GM21576 (cell line): Measurements from ENCODE around the gene EML1.

ENCODE experiments used
- ATAC-seq: cut with Tn5 transposase; IDR thresholded peaks from one replicate; pipeline ENCODE4 v1.9.1; 2021; ENCODE audit warnings: mild to moderate bottlenecking, moderate library complexity; ENCODE audit not compliant: unreplicated experiment

The EML1 gene

DNA sequence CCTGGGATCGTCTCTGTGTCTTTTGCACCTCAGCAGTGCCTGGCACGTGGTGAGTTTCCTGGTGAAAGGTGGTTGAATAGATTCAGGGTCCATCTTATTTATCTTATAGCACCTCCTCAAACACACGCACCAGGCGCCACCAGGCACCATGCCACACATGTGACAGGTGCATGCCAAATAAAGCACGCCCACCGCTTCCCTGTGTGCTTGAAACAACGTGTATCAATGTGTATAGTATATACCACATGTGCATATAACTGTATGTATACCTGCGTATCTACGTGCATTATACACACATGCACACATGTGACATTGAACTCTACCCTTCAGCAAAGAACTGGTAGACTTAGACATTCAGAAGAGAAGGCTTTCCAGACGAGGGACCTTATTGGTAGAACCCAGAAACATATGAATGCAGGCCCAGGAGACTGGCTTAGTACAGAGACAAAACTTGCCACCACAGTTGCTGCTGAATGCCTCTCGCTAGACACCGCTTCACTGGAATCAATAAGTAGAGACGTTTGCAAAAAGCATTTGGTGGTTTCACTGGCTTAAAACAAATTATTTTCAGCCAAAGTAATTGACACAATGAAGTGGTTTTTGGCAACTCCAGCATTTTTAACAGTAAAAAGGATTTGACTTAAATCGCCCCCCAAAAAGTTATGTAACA is 10.0 kb downstream of the EML1 start:
- no peak for ATAC-seq

DNA sequence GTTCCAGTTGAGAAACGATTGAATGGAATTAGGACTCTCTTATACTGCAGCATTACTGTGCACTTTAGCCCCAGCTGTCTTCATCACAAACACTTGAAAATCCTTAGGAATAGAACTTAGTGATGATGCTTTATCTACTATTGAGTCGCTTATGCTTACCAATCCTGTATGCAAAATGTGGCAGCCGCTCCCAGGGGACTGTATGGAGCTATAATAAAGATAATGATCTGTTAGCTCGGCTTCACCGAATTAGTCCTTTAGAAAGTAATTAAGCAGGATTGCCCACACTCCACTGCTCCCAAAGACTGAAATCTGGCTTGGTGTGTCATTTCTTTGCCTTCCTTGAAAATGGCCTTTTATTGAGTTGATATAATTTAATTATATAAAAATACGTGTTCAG is 10.6 kb downstream of the EML1 start:
- no peak for ATAC-seq

DNA sequence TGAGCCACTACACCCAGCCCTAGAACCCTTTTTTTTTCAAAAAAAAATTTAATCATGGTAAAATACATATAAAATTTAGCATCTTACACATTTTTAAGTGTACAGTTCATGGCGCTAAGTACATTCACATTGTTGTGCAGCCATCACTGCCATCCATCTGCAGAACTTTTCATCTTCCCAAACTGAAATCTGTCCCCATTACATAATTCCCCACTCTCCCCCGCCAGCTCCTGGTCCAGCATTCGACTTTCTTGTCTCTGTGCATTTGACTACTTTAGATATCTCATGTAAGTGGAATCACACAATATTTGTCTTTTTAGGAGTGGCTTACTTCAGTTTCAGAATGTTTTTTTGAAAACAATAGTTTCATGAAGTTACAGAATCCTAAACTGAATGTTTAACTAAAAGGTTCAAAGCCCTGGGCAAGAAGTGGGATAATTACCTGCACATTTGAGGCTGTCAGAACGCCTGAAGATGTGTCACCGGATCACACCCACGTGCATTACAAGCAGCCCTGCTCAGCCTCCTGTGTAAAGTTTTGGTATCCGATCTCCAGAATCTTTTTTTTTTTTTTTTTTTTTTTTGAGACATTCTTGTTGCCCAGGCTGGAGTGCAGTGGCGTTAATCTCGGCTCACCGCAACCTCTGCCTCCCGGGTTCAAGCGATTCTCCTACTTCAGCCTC is 12.7 kb downstream of the EML1 start:
- ATAC-seq, result no peak

DNA sequence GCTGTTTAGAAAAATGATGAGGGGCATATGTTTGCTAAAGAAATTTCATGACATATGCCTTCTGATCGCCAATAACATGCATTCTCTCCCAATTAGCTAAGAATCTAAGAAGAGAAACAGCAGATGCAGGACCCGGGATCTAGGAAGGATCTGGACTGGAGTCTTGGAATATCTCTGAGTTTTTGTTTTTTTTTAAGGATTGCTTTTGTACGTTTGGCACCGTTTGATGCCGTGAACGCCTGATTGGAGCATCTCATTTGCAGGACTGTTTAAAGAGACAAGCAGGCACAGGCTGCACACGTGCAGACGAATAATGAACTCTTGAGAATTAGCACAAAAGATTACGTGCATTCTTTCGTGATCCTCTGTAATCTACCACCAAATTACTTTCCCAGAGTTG is 13.6 kb downstream of the EML1 start:
- no peak for ATAC-seq

DNA sequence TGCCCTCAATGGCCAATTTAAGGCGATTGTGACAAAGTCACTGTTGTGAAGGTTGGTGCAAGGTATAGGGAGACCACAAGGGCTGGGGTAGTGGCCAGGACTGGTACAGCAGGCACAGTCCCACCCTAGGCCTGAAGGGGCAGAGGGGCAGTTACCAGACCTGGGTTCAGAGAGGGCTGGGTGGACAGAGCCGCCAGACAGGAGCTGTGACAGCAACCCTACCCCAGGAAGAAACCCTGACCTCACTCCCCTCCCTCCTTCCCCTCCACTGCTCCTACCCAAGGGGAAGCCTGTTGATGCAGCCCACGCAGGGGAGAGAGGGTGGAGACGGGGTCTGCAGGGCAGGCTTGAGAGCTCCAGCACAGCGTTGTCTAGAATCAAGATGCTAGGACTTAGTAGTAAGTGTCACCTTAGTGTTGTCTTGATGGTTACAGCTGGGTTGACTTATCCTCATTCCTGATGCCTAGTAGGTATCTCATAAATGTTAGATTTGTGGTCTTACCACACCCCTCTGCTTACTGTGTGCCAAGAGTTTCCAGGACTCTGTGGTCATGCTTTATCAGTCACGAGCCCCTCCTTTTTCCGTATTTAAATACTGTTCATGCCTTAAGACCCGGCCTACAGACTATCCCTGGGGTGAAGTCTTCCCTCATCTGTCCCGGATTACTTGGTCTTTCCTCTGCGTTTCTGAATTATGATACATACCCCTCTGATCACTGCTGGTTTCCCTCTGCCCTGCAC is 14.4 kb downstream of the EML1 start:
- ATAC-seq, result no peak

DNA sequence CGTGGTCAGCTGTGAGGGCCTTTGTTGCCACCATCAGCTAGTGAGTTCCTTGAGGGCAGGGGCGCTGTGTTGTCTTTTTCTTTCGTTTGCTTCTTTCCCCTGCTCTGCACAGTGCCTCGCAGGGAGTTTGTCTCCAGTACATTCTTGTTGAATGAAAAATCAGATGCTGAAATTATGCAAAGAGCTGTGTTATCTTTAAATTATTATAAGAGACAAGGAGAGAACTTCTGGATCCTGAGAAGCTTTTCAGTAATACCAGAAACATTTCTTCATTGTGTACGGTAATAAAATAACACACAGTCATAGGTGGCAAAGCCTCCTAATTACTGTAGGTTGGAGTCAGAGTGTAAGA is 14.9 kb downstream of the EML1 start:
- no peak for ATAC-seq

DNA sequence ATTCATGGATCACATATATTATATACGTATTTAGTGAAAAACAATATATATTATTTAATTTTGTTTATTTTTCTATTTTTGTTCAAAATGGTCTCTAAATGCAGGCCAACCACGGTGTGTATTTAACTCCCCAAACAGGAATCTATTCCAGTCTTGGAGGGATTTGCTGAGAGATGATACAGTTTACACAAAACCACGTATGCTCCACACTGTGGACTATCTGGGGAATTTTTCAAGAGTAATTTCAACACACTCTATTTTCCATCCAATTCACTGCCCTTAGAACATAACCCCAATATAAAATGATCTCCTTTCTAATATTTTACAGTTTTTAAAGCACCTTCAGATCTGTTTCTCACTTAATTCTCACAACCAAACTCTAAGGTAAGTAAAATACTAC is 15.3 kb downstream of the EML1 start:
- ATAC-seq, result no peak

DNA sequence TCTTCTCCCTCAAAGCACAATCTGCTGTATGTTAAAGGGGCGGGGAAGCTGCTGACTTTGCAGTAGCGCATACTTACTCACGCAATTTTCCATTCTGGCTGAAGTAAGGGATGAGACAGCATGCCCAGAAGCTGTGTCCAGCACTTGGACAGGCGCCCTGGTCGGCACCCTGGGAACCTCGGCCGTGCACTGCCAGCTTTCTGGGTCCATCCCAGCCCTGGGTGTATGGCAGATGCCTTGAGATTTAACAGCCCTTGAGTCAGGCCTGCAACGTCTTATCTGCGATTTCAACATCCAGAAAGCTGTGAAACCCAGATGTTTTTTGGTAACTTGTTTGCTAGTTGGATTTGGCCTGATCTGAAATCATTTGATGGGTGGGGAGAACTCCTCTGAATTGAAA is 16.1 kb downstream of the EML1 start:
- no peak for ATAC-seq

DNA sequence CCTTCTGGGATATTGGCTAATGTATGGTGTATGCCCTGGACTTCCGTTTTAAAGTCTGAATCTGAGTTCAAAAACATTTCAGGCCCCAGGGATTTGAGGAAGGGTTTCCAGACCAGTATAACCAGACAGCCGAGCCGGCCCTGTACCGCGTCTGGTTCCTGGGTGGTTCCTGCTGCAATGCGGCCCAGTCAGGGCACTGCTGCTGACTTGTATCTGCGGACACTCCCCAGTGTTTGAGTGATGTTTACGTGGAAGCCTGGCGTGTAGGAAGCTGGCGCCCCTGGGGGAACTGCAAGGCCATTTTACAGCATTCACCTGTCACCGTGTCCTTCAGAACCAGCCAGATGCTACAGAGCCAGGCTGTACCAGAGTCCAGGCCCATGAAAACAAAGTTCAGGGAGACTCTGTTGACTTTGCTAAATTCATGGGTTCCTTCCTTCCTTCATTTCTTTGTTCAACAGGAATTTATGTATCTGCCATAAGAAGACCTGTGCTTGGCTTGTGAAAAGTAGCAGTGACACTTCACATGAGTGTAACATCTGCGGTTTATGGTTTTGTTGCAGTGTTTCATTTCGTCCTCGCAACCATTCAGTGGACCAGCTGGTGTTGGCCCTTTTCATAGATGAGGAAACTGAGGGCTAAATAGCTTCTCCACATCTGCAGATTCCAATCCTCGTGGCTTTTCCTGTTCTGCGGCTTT is 16.8 kb downstream of the EML1 start:
- ATAC-seq, result no peak

DNA sequence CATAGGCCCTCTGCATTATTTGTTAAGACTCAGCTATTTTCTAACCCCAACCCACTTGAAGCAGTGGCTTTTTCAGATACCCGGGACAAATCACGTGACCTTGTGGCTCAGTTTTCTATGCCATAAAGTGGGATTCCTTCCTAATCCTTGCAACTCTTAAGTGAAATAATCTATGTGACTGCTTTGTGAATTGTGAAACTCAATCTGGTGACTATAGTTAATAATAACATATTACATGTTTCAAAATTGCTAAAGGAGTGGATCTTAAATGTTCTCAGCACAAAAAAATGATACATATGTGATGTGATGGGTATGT is 17.3 kb downstream of the EML1 start:
- ATAC-seq, result no peak

DNA sequence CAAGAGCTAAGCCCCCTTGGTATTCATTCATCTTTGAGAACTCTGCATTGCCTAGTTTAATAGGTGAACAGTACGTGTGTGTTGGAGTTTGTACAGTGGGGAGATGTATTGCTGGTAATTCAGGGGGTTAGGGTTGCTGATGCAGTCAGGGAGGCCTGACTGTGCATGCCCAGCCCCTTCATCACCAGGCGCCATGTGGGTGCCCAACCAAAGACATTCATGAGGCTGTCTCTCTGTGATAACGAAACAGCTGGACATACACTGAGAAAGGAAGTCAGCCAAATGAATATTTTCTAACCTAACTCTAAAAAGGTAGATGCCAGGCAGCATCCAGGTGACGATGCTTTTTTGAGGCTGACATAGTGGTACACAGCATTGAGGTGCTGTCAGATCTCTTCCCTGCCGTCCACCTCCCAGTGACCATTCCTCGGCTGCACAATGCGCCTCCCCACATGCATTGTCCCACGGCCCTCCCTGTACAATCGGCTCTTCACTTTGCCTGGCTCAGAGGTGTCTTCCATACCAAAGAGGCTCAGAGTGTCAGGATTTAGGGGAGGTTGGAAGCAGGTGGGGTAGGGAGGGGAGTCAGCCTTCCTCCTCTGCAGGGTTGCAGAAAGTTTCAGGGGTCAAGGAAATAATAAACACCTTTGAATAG is 19.0 kb downstream of the EML1 start:
- ATAC-seq, result no peak

DNA sequence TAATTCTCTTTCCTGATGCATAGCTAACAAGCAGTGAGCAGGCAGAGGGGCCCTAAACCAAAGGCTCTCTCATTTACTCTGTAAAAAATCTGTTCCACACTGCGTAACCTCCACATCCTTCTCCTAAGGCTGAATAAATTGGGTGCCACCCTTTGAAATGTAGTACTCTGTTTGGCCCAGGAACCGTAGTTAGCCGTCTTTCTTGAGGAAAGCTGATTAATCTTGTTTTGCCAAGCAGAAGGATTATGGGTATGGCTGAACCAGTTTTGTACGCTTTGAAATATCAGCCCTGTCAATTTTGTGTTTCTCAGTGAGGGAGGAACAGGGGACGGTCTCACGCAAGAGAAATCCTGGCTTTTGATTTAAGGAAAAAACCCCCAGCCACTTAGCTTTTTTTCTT is 19.7 kb downstream of the EML1 start:
- ATAC-seq, result no peak

DNA sequence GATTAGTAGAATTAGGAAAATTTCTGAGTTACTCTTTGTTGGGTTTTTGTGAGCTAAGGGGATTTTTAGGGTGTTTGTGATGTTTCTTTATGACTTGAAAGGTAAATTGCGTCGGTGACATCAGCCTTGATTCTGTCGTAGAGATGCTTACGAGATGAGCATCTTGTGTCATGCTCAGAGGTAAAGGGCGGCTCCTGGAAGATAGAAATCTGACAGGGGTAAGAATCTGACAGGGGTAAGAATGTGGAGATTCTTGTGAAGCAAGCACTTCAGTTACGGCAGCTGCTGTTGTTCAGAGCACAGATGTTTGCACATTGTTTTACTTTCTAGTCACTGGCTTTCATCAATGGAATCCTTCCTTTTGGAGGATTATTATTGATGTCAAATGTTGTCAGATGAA is 22.5 kb downstream of the EML1 start:
- ATAC-seq, result no peak

DNA sequence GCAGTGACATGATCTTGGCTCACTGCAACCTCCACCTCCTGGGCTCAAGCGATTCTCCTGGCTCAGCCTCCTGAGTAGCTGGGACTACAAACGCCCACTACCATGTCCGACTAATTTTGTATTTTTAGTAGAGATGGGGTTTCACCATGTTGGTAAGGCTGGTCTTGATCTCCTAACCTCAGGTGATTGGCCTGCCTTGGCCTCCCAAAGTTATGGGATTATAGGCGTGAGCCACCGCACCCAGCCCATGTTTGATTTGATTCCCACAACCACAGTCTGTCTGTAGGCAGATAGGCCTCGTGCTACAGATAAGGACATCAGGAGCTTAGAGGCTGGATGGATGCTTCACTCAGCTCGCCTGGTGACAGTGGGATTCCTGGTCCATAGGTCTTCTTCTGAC is 23.0 kb downstream of the EML1 start:
- no peak for ATAC-seq

DNA sequence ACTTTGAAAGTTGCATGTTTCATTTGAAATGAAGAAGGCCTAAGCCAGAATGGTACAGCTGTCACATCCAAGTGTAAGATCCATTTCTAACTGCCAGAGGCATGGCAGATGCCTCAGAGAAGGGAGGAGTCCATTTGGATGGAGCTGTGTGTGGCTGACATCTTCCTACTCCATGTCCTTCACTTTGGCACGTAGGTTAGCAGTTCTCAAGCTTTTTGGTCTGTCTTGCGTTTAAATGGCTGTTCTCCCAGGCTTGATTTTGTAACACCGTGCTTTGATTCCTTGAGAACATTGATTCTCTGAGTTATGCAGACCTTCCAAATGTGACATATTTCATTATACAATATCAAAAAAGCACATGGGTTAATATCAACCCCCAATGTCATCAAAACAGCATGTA is 23.4 kb downstream of the EML1 start:
- no peak for ATAC-seq

DNA sequence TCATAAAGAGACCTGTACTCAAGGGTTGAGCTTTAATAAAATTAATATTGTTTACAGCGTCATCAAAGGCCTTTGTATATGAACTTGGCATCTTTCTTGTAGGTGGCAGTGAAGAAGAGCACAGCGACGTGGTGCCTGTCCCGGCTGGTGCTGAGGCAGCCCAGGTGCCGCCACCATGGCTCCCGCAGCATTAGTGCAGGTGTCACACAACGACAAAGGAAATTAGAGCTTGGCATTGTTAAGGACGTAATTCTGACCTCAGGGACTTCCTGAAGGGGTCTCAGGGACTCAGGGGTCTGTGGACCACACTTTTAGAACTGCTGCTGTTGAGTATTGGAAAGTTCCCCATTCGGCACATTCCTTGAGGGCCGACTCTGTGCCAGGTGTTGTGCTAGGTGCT is 24.1 kb downstream of the EML1 start:
- ATAC-seq, result no peak

DNA sequence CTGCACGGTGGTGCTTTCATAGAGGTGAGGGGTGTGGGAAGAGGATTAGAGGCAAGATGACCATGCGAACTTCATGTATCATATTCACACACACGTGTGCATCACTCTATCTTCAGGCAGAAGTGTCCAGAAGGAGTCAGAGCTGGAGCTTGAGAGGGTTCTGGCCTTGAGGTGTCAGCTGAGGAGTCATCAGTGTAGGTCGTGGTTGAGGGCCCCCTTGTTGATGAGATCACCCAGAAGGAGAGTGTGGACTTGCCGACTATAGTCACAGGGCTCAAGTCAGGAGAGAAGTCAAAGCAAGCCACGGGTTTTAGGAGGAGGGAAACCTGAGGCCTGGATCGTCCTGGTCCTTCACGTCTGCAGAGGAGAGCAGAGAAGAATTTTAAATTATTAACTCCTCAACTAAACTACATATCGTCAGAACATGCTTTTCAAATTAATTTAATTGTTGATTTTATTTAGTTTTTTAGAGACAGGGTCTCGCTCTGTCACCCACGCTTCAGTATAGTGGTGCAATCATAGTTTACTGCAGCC is 25.4 kb downstream of the EML1 start:
- ATAC-seq, result no peak

DNA sequence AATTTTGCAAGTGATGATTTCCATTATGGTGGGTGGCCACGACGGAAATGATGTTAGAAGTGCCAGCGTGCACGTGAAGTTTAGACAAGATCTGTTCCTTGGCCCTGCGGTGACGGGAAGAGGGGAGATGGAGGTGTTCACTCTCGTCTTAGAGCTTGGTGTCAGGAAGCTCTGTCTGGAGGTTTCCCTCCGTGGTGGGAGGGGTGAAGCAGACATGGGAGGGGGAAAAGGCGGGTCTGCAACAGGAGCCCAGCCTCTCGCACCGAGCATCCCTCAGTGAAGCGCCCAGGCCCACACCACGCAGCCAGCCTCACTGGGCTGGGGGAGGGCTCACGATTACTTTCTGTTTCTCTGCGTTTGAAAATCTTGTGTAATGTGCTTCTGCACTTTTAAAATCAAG is 26.3 kb downstream of the EML1 start:
- no peak for ATAC-seq

DNA sequence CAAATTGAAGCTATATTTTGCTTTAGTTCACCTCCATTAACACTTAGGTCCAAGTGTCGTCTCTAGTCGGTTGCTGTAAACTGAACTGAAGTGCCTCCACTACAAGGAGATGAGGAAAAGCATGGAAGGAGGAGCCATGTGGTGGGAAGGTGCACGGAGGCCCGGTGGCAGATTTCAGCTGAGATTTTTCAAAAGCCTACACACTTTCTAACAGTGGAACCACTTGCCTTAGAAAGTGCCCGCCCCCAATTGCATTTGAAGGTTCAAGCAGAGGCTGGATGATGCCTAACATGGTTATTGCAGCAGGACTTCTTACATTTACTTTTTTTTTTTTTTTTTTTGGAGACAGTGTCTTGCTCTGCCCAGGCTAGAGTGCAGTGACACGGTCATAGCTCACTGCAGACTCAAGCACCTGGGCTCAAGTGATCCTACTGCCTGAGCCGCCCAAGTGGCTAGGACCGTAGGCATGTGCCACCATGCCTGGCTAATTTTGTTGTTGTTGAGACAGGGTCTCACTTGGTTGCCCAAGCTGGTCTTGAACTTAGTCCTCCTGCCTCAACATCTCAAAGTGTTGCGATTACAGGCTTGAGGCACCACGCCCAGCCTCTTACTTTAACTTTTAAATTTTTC is 27.6 kb downstream of the EML1 start:
- no peak for ATAC-seq
